Measurements from ENCODE around the gene SPI1.

SPI1 gene

GRCh38 chr11:47347137-47347536 lies 31.2 kb downstream of the SPI1 start:
- Histone ChIP-seq H2AFZ (ENCODE audit: low read depth, low read length, severe bottlenecking) (no peak overlapping the region), H3F3A (ENCODE audit: insufficient read depth) (no peaks in the 10 kb centered on the region), H3K9ac (ENCODE audit: low read length) (no peak overlapping the region), H3K36me3 (ENCODE audit: low read length) (no peaks in the 10 kb centered on the region), H3K9me3 (ENCODE audit: insufficient read depth, low read length) (no peaks in the 10 kb centered on the region), H4K20me1 (ENCODE audit: low read depth, low read length) (no peaks in the 10 kb centered on the region), H3K4me3 (ENCODE audit: insufficient read depth, low read length, poor library complexity, severe bottlenecking) (no peak overlapping the region), H3K27ac (ENCODE audit: low read depth, low read length) (no peak overlapping the region), H3K9me2 (replicated peaks; ENCODE audit: insufficient read depth, low read length) (no peaks in the 10 kb centered on the region), H3K79me2 (ENCODE audit: insufficient read depth, low read length) (no peaks in the 10 kb centered on the region), H3K27me3 (ENCODE audit: low read length) (no peaks in the 10 kb centered on the region), H3K4me2 (ENCODE audit: low read depth, low read length, poor library complexity, severe bottlenecking) (no peak overlapping the region)
- TF ChIP-seq EZH2phosphoT487 (conservative IDR thresholded peaks at IDR 0.05; ENCODE audit: low read length) (no peak), CTCF (IDR thresholded peaks at IDR 0.05; ENCODE audit: insufficient read depth, low read length, poor library complexity, severe bottlenecking) (no peak)

- H3F3A ChIP-seq (ENCODE audit: insufficient read depth) = no peaks in the 10 kb centered on the region
- H3K36me3 ChIP-seq (ENCODE audit: low read length) = no peaks in the 10 kb centered on the region
- no peak overlapping the region for H3K9ac ChIP-seq (ENCODE audit: low read length)
- no peaks in the 10 kb centered on the region for H3K9me3 ChIP-seq (ENCODE audit: insufficient read depth, low read length)
- H3K27ac ChIP-seq (ENCODE audit: low read depth, low read length) = no peak overlapping the region
- H4K20me1 ChIP-seq (ENCODE audit: low read depth, low read length) = no peaks in the 10 kb centered on the region
- TF ChIP-seq EZH2phosphoT487 (conservative IDR thresholded peaks at IDR 0.05; ENCODE audit: low read length) = no peak
- TF ChIP-seq CTCF (IDR thresholded peaks at IDR 0.05; ENCODE audit: insufficient read depth, low read length, poor library complexity, severe bottlenecking) = no peak
- no peak overlapping the region for H2AFZ ChIP-seq (ENCODE audit: low read depth, low read length, severe bottlenecking)
- H3K9me2 ChIP-seq (replicated peaks; ENCODE audit: insufficient read depth, low read length) = no peaks in the 10 kb centered on the region
- no peaks in the 10 kb centered on the region for H3K79me2 ChIP-seq (ENCODE audit: insufficient read depth, low read length)
- no peaks in the 10 kb centered on the region for H3K27me3 ChIP-seq (ENCODE audit: low read length)
- H3K4me3 ChIP-seq (ENCODE audit: insufficient read depth, low read length, poor library complexity, severe bottlenecking) = no peak overlapping the region
- H3K4me2 ChIP-seq (ENCODE audit: low read depth, low read length, poor library complexity, severe bottlenecking) = no peak overlapping the region
Observed at GRCh38 chr11:47345890-47346563, 32.3 kb downstream of the SPI1 start.

GRCh38 chr11:47342854-47343253 lies 35.5 kb downstream of the SPI1 start:
- no peak for TF ChIP-seq CTCF (IDR thresholded peaks at IDR 0.05; ENCODE audit: insufficient read depth, low read length, poor library complexity, severe bottlenecking)
- TF ChIP-seq EZH2phosphoT487 (conservative IDR thresholded peaks at IDR 0.05; ENCODE audit: low read length) = no peak
- H3K27me3 ChIP-seq (ENCODE audit: low read length) = no peaks in the 10 kb centered on the region
- no peaks in the 10 kb centered on the region for H3K36me3 ChIP-seq (ENCODE audit: low read length)
- no peak overlapping the region for H3K27ac ChIP-seq (ENCODE audit: low read depth, low read length)
- no peak overlapping the region for H3K9ac ChIP-seq (ENCODE audit: low read length)
- no peaks in the 10 kb centered on the region for H3K9me3 ChIP-seq (ENCODE audit: insufficient read depth, low read length)
- H3K4me3 ChIP-seq (ENCODE audit: insufficient read depth, low read length, poor library complexity, severe bottlenecking) = no peak overlapping the region
- H4K20me1 ChIP-seq (ENCODE audit: low read depth, low read length) = no peaks in the 10 kb centered on the region
- no peaks in the 10 kb centered on the region for H3K79me2 ChIP-seq (ENCODE audit: insufficient read depth, low read length)
- H3F3A ChIP-seq (ENCODE audit: insufficient read depth) = no peaks in the 10 kb centered on the region
- no peaks in the 10 kb centered on the region for H3K9me2 ChIP-seq (replicated peaks; ENCODE audit: insufficient read depth, low read length)
- no peak overlapping the region for H3K4me2 ChIP-seq (ENCODE audit: low read depth, low read length, poor library complexity, severe bottlenecking)
- H2AFZ ChIP-seq (ENCODE audit: low read depth, low read length, severe bottlenecking) = no peak overlapping the region

Data from SU-DHL-6 (cell line).